Activated effector memory CD4-positive, alpha-beta T cell treated with anti-CD3 and anti-CD28 coated beads, Interleukin-2, amount 50 U/mL, for 16 hours (primary cell): ENCODE measurements around the gene PTPRN2.
A peak's percentile ranks its signal among the peaks of the same experiment; 100 is the strongest.

Experiments used
- DNase-seq: peaks from one replicate; pipeline ENCODE4 v3.0.0-alpha.2; 2020

PTPRN2 gene

GRCh38 chr7:158284617-158285382 is 302.8 kb downstream of the PTPRN2 start:
- peak; percentile 17 for DNase-seq

DNA sequence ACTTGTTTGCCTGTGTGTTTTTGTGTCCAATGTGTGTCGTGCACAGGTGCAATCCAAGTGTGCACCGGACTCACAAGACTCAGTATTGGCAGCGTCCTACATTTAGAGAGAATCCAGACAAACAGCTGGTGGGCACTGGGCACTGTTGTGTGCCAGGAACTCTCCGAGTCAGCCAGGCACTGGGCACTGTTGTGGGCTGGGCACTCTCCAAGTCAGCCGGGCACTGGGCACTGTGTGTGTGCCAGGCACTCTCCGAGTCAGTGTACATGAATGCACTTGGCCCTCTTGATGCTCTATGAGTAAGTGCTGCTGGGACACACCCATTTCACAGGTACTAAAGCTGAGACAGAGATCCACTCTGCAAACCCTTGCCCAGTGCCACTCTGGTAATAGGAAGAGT is 303.5 kb downstream of the PTPRN2 start:
- peak; percentile 30 for DNase-seq

DNA sequence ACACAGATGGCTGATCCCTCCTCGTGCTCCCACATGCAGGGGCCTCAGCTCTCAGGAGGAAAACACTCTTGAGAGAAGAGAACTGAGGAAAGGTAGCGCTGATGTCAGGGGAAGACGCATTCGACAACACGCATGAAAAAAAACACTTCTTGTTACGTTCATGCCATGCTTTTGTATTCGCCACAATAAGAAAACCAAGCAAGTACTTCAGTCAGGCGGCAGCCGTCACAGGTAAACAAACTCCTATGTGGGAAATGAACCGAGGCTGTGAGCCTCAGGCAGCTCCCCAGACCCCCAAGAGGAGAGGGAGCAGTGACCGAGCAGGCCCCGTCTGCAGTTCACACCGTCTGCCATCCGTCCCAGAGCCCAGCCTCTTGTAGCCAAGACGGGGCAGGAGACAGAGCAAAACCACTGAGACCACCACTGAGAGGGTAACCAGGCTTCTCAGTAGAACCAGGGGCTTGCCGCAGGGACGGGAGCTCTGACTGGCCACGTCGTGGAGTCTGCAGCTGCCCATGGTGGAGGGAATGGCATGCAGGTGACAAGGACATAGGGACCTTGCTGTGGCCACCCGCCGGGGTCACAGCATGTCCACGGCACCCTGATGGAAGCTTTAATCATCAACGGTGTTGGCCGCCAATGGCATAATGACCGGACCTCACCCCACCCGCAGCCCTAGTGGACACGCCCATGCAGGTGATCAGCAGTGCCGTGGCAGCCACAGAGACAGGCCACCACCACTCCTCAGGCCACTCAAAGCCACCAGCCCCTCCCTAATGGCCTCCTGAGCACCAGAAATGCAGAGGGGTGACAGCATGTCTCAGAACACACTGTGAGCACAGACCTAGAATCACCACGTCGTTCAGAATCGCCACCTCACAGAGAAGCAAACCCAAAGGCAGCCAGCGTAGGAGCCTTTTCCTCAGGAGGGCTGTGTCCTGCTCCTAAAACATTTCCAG is 304.3 kb downstream of the PTPRN2 start:
- DNase-seq: peak; percentile 43

DNA sequence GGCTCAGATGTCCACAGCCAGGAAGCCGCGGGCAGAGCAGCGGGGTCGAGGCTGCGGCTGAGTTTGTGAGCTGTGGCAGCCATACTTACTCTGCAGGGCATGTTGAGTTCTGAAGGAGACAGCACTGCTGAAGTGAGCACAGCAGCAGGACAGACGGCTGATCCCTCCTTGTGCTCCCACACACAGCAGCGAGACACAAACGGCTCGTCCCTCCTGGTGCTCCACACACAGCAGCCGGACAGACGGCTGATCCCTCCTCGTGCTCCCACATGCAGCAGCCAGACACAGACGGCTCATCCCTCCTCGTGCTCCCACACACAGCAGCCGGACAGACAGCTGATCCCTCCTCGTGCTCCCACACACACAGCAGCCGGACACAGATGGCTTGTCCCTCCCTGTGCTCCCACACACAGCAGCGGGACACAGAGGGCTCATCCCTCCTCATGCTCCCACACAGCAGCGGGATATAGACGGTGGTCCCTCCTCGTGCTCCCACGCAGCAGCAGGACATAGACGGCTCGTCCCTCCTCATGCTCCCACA is 305.1 kb downstream of the PTPRN2 start:
- peak; percentile 42 for DNase-seq

GRCh38 chr7:158281441-158281840 is 306.2 kb downstream of the PTPRN2 start:
- peak; percentile 44 for DNase-seq

- peak; percentile 52 for DNase-seq
Observed at GRCh38 chr7:158280448-158281144, 307.0 kb downstream of the PTPRN2 start.

GRCh38 chr7:158279539-158280447 is 307.8 kb downstream of the PTPRN2 start:
- DNase-seq: peak; percentile 44

- no peak for DNase-seq
Observed at GRCh38 chr7:158278745-158279320, 308.8 kb downstream of the PTPRN2 start.

DNA sequence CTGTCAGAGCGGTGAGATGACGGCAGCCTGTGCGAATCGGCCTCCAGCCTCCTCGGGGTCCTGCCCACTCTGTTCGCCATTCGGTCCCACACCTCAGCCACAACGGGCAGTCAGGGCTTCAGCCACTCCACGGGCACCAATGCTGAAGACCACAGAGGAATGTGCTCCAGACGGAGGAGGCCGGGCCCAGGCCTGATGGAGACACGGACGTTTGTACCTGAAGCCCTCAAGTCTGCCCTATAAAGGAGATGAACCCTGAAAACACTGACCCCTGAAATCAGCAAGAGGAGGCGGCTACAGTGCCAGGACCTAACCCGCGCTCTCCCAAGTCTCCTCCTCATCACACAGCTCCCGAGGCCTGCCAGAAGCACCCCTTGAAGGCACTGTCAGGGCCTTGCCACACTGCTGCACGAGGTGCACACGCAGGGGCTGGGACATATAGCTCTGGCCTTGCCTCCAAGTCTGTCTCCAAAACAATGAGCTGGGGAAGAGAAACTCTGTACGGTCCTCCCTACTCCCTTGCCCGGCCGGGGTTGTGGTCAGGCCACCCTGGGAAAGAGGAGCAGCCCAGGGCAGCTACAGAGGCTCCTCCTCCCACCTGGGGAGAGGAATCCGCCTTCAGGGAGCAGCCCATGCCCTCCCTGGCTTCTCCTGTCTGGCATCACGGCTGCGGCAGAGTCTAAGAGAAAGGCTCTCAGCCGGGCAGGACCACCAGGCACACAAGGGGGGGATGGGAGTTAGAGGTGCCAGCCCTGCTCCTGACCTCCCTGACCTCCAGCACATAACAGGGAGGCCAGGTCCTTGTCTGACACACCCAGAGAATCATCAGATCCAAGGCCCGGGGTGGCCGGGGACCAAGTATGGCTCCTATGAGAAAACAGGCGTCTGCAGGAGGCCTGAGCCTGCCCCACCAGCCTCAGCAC is 310.1 kb downstream of the PTPRN2 start:
- DNase-seq: peak; percentile 25

DNA sequence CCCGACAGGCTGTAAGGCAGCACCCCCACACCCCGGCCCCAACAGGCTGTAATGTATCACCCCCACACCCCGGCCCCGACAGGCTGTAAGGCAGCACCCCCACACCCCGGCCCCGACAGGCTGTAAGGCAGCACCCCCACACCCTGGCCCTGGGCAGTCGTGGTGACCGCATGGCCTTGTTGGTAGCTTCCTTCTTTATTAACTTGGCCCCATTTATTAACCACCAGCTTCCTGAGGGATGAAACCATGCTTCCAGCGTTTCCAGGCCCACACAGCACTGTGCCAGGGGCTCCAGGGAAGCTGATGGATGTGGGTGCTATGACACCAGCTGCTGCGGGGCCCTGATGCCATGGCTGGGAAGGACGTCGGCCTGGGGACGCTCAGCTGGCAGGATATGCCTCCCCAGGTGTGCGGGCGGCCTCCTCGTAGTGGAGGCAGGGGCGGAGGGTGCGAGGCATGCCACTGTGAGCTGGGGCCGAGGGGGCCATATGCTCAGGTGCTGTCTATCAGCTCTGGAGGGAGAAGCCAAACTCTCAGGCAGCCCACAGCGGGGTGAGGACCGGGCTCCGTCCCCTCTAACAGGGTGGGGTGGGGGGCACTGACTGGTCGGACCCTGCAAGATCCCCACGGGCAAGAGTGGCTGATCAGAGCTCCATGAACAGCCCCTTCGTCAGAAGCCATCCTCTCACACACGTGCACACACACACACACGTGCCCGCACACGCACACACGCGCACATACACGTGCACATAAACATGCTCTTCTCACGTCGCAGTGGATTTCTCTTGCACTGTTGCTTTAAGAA is 311.0 kb downstream of the PTPRN2 start:
- DNase-seq: peak; percentile 45

DNA sequence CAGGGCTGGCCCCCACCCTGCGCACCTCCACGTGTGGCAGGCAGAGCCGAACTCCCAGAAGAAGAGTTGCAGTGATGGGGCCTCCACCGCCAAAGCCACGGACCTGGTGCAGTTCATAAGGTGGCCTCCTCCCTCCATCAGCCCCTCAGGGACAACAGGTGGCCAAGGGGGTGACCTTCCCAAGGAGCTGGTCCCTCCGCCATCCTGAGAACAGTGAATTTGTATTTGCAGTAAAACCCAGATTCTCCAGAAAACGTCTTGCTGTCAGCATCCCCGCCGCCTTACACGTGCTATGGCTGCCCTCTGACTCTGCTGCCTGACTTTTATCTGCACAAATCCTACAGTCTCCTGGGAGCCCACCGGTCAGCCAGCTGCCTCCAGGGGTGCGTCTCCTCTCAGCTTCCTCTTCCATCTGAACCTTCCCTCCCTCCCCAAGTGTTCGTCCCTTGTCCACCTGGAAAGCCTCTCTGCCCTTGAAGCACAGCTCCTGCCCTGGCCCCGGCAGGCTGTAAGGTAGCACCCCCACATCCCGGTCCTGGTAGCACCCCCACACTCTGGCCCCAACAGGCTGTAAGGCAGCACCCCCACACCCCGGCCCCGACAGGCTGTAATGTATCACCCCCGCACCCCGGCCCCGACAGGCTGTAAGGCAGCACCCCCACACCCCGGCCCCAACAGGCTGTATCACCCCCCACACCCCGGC is 311.8 kb downstream of the PTPRN2 start:
- DNase-seq: peak; percentile 42

GRCh38 chr7:158274996-158275395 is 312.6 kb downstream of the PTPRN2 start:
- DNase-seq: peak; percentile 42

- peak; percentile 54 for DNase-seq
Observed at GRCh38 chr7:158274404-158274811, 313.2 kb downstream of the PTPRN2 start.

GRCh38 chr7:158273756-158274342 is 313.8 kb downstream of the PTPRN2 start:
- peak; percentile 54 for DNase-seq

GRCh38 chr7:158273138-158273651 is 314.4 kb downstream of the PTPRN2 start:
- DNase-seq: peak; percentile 25

DNA sequence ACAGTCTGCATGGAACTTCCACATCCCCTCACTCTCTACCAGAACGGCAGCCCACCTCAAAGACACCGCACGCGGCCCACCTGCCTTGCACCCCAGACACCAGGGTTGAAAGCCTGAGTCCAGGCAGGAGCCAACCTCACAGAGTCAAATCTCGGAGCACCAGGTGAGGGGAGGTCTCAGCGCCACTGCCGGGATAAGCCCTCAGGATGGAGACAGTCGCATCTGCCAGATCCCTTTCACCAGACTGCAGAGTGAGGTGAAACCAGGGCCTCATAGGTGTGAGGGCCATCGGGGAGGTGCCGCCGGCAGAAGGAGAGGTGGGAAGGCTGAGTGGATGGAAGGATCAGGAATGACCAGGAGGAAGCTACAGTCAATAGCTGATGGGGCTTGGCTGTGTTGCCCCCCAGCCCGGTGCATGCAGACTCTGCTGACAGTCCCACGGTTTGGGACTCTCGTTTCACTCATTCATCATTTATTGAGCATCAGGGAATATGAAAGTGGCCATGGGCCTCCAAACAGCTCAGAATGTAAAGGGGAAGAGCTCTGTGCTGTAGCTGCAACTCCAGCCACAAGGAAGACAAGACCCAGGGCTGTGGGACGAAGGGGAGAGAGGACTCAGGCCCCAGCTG is 315.0 kb downstream of the PTPRN2 start:
- peak; percentile 25 for DNase-seq

GRCh38 chr7:158272091-158272490 is 315.5 kb downstream of the PTPRN2 start:
- DNase-seq: peak; percentile 48
